K562 (cell line): Measurements from ENCODE around the gene DNAJC8. TPM values are rescaled to one million over a fixed set of nuclear protein-coding genes. Genes with fewer than 3 reads are reported as not detected.

Experiments
- ATF3 ChIP-seq, 2 experiments: fragments of 450-650 bp in 1 of 2; sonication (generic) in 1 of 2; formaldehyde crosslinking in 1 of 2; IDR thresholded peaks in 1 of 2; conservative IDR thresholded peaks in 1 of 2; 2 replicates each; pipeline versions ENCODE4 v1.6.1 to v1.8.1; 2016 to 2023; ENCODE audit warnings: mild to moderate bottlenecking in 2 of 2, moderate library complexity in 2 of 2, inconsistent platforms in 1 of 2, missing genetic modification reagents in 1 of 2
- BCOR ChIP-seq: fragments of 450-650 bp; IDR thresholded peaks from 2 replicates; pipeline ENCODE4 v1.6.1; 2016
- BRF1 ChIP-seq: IDR thresholded peaks from 3 replicates; pipeline ENCODE4 v1.6.1; 2011; ENCODE audit warnings: borderline replicate concordance, mild to moderate bottlenecking; ENCODE audit not compliant: insufficient read length; ENCODE audit errors: extremely low read depth
- DPF2 ChIP-seq: fragments of 450-650 bp; IDR thresholded peaks from 2 replicates; pipeline ENCODE4 v1.6.1; 2016
- HES1 ChIP-seq: fragments of 450-650 bp; IDR thresholded peaks from 2 replicates; pipeline ENCODE4 v1.6.1; 2016; ENCODE audit warnings: low read depth, mild to moderate bottlenecking, moderate library complexity
- JUN ChIP-seq, 2 experiments: sonication (generic) in 1 of 2; formaldehyde crosslinking in 1 of 2; IDR thresholded peaks; 2 replicates each; pipeline versions ENCODE4 v1.6.1 to v1.8.0; 2012 to 2022; ENCODE audit warnings: borderline replicate concordance in 2 of 2, mild to moderate bottlenecking in 2 of 2, improper control_type of control experiment in 1 of 2, low read depth in 1 of 2, low read length in 1 of 2, missing genetic modification reagents in 1 of 2
- MAFK ChIP-seq: IDR thresholded peaks from 2 replicates; pipeline ENCODE4 v1.6.1; 2011; ENCODE audit warnings: low read length, improper control_type of control experiment
- NCOA4 ChIP-seq: fragments of 450-650 bp; IDR thresholded peaks from 2 replicates; pipeline ENCODE4 v1.6.1; 2018; ENCODE audit warnings: mild to moderate bottlenecking; ENCODE audit not compliant: partially characterized antibody
- NR2C2 ChIP-seq, 2 experiments: fragments of 200-800 bp in 1 of 2; sonication (Bioruptor generic) in 1 of 2; sonication (generic) in 1 of 2; formaldehyde crosslinking in 1 of 2; IDR thresholded peaks; 2 replicates each; pipeline versions ENCODE4 v1.6.1 to v1.8.0; 2016 to 2022; ENCODE audit warnings: mild to moderate bottlenecking in 1 of 2, missing compliant biosample characterization in 1 of 2, missing genetic modification characterization in 1 of 2, missing genetic modification reagents in 1 of 2
- PREB ChIP-seq: sonication (generic); formaldehyde crosslinking; IDR thresholded peaks from 2 replicates; pipeline ENCODE4 v1.8.1; 2023; ENCODE audit warnings: mild to moderate bottlenecking, missing genetic modification reagents
- SAFB ChIP-seq: fragments of 200-400 bp; formaldehyde crosslinking; IDR thresholded peaks from 2 replicates; pipeline ENCODE4 v1.6.1; 2017; ENCODE audit warnings: low read depth, low read length, borderline replicate concordance
- SRF ChIP-seq, 2 experiments: fragments of 250-450, 450-650 bp in 1 of 2; sonication (Bioruptor Pico) in 1 of 2; sonication (generic) in 1 of 2; formaldehyde crosslinking; IDR thresholded peaks; 2 replicates each; pipeline versions ENCODE4 v1.5.0 to v1.5.1; 2020 to 2022; ENCODE audit warnings: mild to moderate bottlenecking in 1 of 2, missing genetic modification reagents in 1 of 2
- TAF15 ChIP-seq: fragments of 200-400 bp; formaldehyde crosslinking; IDR thresholded peaks from 2 replicates; pipeline ENCODE4 v1.6.1; 2017; ENCODE audit warnings: mild to moderate bottlenecking, low read depth, low read length, moderate library complexity
- TFAM ChIP-seq: fragments of 250-450 bp; sonication (Bioruptor Pico); conservative IDR thresholded peaks from 2 replicates; pipeline ENCODE4 v1.5.0; 2021; ENCODE audit warnings: mild to moderate bottlenecking, moderate library complexity
- TRIM25 ChIP-seq: fragments of 450-650 bp; IDR thresholded peaks from 2 replicates; pipeline ENCODE4 v1.7.0; 2016; ENCODE audit warnings: borderline replicate concordance
- ZNF133 ChIP-seq: fragments of 250-450 bp; sonication (Bioruptor Pico); IDR thresholded peaks from 2 replicates; pipeline ENCODE4 v1.4.0; 2020; ENCODE audit warnings: mild to moderate bottlenecking
- polyA plus RNA-seq, 8 experiments: library from polyadenylated mRNA; depleted of rRNA in 4 of 8; stranded (reverse) in 5 of 8; unstranded in 3 of 8; fragments of >200 nt; fragmentation: Nextera tagmentation in 2 of 8; fragmentation: Illumina TruSeq in 1 of 8; extraction: Ambion mirVana in 2 of 8; extraction: Trizol in 1 of 8; gene quantifications; 2 replicates each; pipeline versions ENCODE4 v1.2.1 to v1.2.3, GENCODE V29; 2011 to 2014; ENCODE audit warnings: inconsistent platforms in 1 of 8, missing spikeins in 1 of 8
- total RNA-seq, 7 experiments: library from RNA; depleted of rRNA in 6 of 7; stranded (reverse); fragments of >200 nt in 6 of 7; fragmentation: Illumina TruSeq in 2 of 7; extraction: Trizol in 2 of 7; gene quantifications; 2 replicates each; pipeline versions ENCODE4 v1.2.1 to v1.2.3, GENCODE V29; 2011 to 2021; ENCODE audit warnings: low replicate concordance in 1 of 7
- TF ChIP-seq, protein P1 (sequence below): sonication (generic); formaldehyde crosslinking; IDR thresholded peaks from 2 replicates; pipeline ENCODE4 v1.8.0; 2022; ENCODE audit warnings: missing genetic modification reagents, mild to moderate bottlenecking, moderate library complexity, borderline replicate concordance

DNAJC8 gene
- total and polyA plus RNA-seq, 9 of the 15 experiments (the other 6 are each of a cell fraction or from before 2014, with no cell fraction given), result 143 to 508 (median 209) TPM

GRCh38 chr1:28235755-28236655 is 3.2 kb upstream of the DNAJC8 start, which contains the start of gene ATP5IF1 (continued):
- TF ChIP-seq TRIM25, result no peak
- no peak for TF ChIP-seq ATF3 (IDR thresholded peaks at IDR 0.05)
- no peak for TF ChIP-seq ATF3 (CRISPR knock-in tag; conservative IDR thresholded peaks at IDR 0.05)
- TF ChIP-seq SAFB, result no peak
- TF ChIP-seq JUN (IDR thresholded peaks at IDR 0.05; ENCODE audit: borderline replicate concordance, low read depth, low read length), result no peak
- no peak for TF ChIP-seq JUN (CRISPR knock-in tag; IDR thresholded peaks at IDR 0.05; ENCODE audit: borderline replicate concordance)
- no peak for TF ChIP-seq TFAM
- TF ChIP-seq PREB, result no peak
- TF ChIP-seq DPF2, result no peak
- no peak for TF ChIP-seq BRF1
- no peak; the same call in 1 of the 2 replicates for TF ChIP-seq BCOR
- TF ChIP-seq, protein P1, sequence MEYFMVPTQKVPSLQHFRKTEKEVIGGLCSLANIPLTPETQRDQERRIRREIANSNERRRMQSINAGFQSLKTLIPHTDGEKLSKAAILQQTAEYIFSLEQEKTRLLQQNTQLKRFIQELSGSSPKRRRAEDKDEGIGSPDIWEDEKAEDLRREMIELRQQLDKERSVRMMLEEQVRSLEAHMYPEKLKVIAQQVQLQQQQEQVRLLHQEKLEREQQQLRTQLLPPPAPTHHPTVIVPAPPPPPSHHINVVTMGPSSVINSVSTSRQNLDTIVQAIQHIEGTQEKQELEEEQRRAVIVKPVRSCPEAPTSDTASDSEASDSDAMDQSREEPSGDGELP (CRISPR knock-in tag), result peak; percentile 71
- no peak for TF ChIP-seq HES1
- no peak; the same call in 1 of the 2 replicates for TF ChIP-seq MAFK
- TF ChIP-seq NCOA4, result no peak
- TF ChIP-seq SRF (CRISPR knock-in tag; IDR thresholded peaks at IDR 0.05), result no peak; a peak in 1 of 4 replicates
- TF ChIP-seq ZNF133 (CRISPR knock-in tag), result 0 out of 2 replicates have a peak, but pooled peaks have one; percentile 81
- TF ChIP-seq TAF15, result no peak
- TF ChIP-seq NR2C2 (CRISPR knock-in tag; IDR thresholded peaks at IDR 0.05), result peak; percentile 78; the same call in 1 of the 2 replicates
- no peak for TF ChIP-seq NR2C2 (tag; IDR thresholded peaks at IDR 0.05)
